T-helper 2 cell treated with Interferon-gamma antibody and Interleukin-4, amounts not matched to agents 5 μg/mL and 100 μg/mL, for 36 hours (primary cell): ENCODE results near the gene GCNT3.
A peak's percentile ranks its signal among the peaks of the same experiment; 100 is the strongest.
"Not testable (repeated sequence)": the region's sequence is repeated elsewhere in the genome, so short reads cannot be mapped to it uniquely, and the experiment has no call there.

Experiments
- DNase-seq: peaks from one replicate; pipeline ENCODE4 v3.0.0; 2021; ENCODE audit warnings: low spot score
- H3K27ac Mint-ChIP-seq: one replicate; pipeline ENCODE4 v1.8.0; 2021; ENCODE audit warnings: mild to moderate bottlenecking, mixed read lengths
- H3K27me3 Mint-ChIP-seq: one replicate; pipeline ENCODE4 v1.8.0; 2021; ENCODE audit warnings: low read depth, mixed read lengths
- H3K36me3 Mint-ChIP-seq: one replicate; pipeline ENCODE4 v1.8.0; 2021; ENCODE audit warnings: low read depth, mixed read lengths
- H3K4me1 Mint-ChIP-seq: one replicate; pipeline ENCODE4 v1.8.0; 2021; ENCODE audit warnings: low read depth, mixed read lengths
- H3K4me3 Mint-ChIP-seq: one replicate; pipeline ENCODE4 v1.8.0; 2022; ENCODE audit warnings: mild to moderate bottlenecking, moderate library complexity, mixed read lengths
- H3K9me3 Mint-ChIP-seq: one replicate; pipeline ENCODE4 v1.8.0; 2021; ENCODE audit warnings: mixed read lengths

The GCNT3 gene

DNA sequence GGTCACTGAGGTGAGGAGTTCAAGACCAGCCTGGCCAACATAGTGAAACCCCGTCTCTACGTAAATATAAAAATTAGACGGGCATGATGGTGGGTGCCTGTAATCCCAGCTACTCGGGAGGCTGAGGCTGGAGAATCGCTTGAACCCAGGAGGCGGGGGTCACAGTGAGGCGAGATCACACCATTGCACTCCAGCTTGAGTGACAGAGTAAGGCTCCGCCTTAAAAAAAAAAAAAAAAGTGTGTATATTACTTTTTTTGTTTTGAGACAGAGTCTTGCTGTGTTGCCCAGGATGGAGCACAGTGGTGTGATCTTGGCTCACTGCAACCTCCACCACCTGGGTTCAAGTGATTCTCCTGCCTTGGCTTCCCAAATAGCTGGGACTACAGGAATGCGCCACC lies 34.2 kb downstream of the GCNT3 start:
- H3K9me3 Mint-ChIP-seq, H3K4me3 Mint-ChIP-seq, H3K27me3 Mint-ChIP-seq, DNase-seq, H3K4me1 Mint-ChIP-seq, H3K27ac Mint-ChIP-seq: not testable (repeated sequence)
- peaks cover 42% of the 10 kb centered on the region for H3K36me3 Mint-ChIP-seq

DNA sequence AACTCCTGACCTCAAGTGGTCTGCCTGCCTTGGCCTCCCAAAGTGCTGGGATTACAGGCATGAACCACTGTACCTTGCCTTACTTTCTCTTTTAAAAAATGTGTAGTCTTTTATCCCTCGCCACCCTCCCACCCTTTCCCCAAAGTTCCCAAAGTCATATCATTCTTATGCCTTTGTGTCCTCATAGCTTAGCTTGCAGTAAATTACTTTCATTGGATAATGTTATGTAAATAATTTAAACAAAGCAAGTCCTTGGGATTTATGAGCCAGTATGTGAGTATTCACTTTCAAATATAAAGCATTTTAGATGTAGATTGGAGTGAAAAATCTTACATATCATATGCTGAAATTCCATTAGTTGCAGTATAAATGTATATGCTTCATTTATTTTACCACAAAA lies 34.7 kb downstream of the GCNT3 start:
- DNase-seq = no peak
- peaks cover 40% of the 10 kb centered on the region for H3K36me3 Mint-ChIP-seq
- H3K27me3 Mint-ChIP-seq = no peaks in the 10 kb centered on the region
- H3K27ac Mint-ChIP-seq = no peak overlapping the region
- peaks cover 11% of the 10 kb centered on the region for H3K4me1 Mint-ChIP-seq
- H3K4me3 Mint-ChIP-seq = no peak overlapping the region
- H3K9me3 Mint-ChIP-seq = no peaks in the 10 kb centered on the region

DNA sequence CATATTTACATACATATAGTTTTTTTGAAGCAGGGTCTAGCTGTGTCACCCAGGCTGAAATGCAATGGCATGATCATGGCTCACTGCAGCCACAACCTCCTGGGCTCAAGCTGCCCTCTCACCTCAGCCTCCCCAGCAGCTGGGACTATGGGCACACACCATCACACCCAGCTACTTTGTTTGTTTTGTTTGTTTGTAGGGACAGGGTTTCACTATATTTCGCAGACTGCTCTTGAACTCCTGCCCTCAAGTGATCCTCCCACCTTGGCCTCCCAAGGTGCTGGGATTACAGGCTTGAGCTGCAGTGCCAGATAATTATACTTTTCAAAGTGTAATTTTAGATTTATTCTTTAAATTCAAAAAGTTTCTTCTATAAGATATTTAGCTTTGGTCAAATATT lies 35.5 kb downstream of the GCNT3 start:
- no peak for DNase-seq
- Mint-ChIP-seq H3K27me3 (no peaks in the 10 kb centered on the region), H3K36me3 (peaks cover 40% of the 10 kb centered on the region), H3K27ac (no peak overlapping the region), H3K4me1 (peaks cover 11% of the 10 kb centered on the region), H3K9me3 (no peaks in the 10 kb centered on the region), H3K4me3 (no peak overlapping the region)

DNA sequence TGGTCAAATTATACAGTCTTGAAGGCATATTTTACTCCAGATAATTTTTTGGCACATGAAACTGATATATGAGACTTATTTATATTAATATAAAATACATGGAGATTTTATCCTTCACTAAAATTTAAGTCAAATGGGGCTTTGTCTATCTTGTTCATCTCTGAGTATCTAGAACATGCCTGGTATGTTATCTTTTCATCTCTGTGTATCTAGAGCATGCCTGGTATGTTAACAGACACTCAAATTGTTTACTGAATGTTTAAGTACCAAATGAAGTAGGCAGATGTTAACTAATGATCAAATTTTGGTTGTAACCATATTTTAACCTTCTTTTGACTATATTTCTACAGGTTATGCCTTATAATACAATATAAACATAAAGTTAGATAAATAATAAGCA lies 38.0 kb downstream of the GCNT3 start:
- Mint-ChIP-seq H3K27me3 (no peaks in the 10 kb centered on the region), H3K36me3 (peaks cover 35% of the 10 kb centered on the region), H3K4me1 (peaks cover 13% of the 10 kb centered on the region), H3K27ac (no peak overlapping the region), H3K4me3 (no peak overlapping the region), H3K9me3 (peaks cover 6% of the 10 kb centered on the region)
- no peak for DNase-seq

DNA sequence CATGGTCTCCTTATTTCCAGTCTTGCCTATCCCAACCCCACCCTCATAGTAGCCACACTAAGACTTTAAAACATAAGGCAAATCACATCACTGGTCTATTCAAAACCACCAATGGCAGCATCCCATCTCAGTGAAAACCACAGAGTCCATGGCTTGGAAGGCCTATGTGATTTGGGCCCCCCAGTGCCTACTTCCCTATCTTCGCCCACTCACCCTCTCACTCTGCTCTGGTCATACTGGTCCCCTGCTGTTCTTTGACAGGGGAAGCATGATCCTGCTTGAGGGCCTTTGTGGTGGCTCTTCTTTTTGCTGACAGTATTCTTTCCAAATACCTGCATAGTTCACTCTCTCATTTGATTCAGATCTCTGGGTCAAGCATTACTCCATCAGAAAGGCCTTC lies 42.5 kb downstream of the GCNT3 start:
- DNase-seq = no peak
- H3K27ac Mint-ChIP-seq = no peak overlapping the region
- H3K9me3 Mint-ChIP-seq = peaks cover 6% of the 10 kb centered on the region
- H3K36me3 Mint-ChIP-seq = peaks cover 27% of the 10 kb centered on the region
- no peak overlapping the region for H3K4me3 Mint-ChIP-seq
- no peaks in the 10 kb centered on the region for H3K27me3 Mint-ChIP-seq
- H3K4me1 Mint-ChIP-seq = peaks cover 16% of the 10 kb centered on the region

DNA sequence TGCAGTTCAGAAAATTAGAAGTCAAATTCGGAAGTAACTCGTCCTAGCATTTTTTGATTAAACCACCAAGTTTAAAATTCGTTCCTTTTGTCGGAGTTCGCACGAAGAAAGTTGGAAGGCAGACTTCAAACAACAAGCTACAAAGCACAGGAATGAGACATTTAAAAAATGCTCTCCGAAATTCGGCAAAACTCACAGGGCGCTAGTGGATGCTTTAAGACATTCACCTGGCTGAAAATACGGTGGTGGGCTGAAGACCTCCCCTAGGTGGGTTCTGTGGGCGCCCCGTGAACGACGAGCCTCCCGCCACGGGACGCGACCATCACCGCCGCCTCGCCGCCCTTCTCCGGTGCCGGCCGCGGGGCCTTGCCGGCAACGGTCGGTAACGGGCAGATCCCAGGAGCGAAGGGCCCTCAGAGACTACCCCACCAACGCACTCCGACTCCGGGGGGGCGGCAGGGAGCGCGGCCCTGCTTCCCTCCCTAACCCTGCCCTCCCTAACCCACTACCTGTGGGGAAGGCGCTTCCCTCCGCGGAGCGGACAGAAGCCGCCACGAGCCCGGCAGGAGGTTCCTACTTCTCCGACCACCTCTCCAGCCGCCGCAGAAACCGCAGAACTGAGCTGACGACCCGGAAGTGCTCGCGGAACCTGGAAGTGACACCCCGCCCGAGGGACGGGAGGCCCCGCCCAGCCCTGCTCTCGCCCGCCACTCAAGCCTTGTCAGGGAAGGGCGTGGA lies 45.5 kb downstream of the GCNT3 start, which contains the start of gene GTF2A2:
Gene GTF2A2 (minus strand): TSS at position 619 of the 738 bp plus-strand sequence. CDS start 5,238 bp downstream, outside the sequence.
- Mint-ChIP-seq H3K27me3 (no peaks in the 10 kb centered on the region), H3K4me3 (no peak within 1 kb of the TSS), H3K9me3 (peaks cover 6% of the 10 kb centered on the region), H3K27ac (peak within 1 kb of the TSS; percentile 89), H3K36me3 (peaks cover 31% of the 10 kb centered on the region), H3K4me1 (peaks cover 8% of the 10 kb centered on the region)
- DNase-seq = peak; percentile 95

DNA sequence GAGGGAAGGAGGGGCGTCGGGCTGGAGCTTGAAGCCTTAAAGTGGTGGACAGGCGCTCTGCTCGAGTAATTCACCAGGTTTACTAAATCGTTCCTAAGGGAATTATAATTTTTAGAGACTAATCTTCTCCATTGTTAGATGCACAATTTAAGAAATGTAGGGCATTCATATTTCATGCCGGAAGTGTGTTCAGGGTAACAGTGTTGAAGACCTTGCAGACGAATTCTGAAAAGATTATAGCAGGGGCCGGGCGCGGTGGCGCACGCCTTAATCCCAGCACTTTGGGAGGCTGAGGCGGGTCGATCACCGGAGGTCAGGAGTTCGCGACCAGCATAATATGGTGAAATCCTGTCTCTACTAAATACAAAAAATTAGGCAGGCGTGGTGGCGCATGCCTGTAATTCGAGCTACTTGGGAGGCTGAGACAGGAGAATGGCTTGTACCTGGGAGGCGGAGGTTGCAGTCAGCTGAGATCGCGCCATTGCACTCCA lies 46.1 kb downstream of the GCNT3 start:
- Mint-ChIP-seq H3K36me3 (peaks cover 35% of the 10 kb centered on the region), H3K4me3 (no peak overlapping the region), H3K4me1 (peaks cover 8% of the 10 kb centered on the region), H3K27me3 (no peaks in the 10 kb centered on the region), H3K27ac (peak overlapping the region; percentile 89), H3K9me3 (peaks cover 3% of the 10 kb centered on the region)
- DNase-seq = peak; percentile 7

DNA sequence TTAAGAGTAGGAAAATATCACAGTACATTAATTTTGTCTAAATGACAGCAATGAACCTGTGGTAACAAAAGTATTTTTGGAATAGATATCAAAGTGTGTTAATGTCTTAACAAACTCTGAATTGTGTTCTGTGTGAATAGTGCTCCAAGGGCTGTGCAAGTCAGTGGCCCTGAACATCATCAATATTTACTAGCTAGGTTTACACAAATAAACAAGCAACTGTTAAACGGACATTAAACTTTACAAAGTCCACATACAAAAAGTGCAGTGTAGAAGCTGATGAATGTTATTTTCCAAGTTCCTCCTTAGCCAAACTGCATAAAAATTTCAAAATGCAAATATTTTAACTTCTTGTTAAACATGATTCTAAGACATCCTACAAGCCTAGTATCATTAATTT lies 47.8 kb downstream of the GCNT3 start:
- Mint-ChIP-seq H3K9me3 (no peaks in the 10 kb centered on the region), H3K4me3 (no peak overlapping the region), H3K4me1 (peaks cover 6% of the 10 kb centered on the region), H3K36me3 (peaks cover 46% of the 10 kb centered on the region), H3K27me3 (no peaks in the 10 kb centered on the region), H3K27ac (no peak overlapping the region)
- DNase-seq = no peak

DNA sequence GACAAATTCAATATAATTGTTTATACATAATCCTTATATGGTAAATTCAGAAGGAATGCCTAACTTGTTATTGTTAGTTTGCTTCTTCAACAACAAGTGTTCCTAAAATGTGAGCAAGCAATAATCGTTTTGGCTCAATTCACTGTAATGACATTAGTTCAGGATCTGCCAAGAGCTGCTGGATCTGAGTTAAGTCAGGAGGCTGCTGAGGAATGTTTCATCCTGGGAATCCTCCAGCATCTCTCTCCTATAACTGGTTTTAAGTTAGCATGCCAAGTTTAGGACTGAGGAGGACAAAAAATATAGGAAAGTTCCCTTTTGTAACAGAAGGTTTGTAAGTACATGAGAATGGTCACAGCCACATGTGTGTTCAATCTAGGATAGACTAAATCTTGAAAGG lies 50.7 kb downstream of the GCNT3 start:
- Mint-ChIP-seq H3K36me3 (peaks cover 49% of the 10 kb centered on the region), H3K27ac (no peak overlapping the region), H3K9me3 (no peaks in the 10 kb centered on the region), H3K27me3 (no peaks in the 10 kb centered on the region), H3K4me3 (no peak overlapping the region), H3K4me1 (peaks cover 3% of the 10 kb centered on the region)
- no peak for DNase-seq

DNA sequence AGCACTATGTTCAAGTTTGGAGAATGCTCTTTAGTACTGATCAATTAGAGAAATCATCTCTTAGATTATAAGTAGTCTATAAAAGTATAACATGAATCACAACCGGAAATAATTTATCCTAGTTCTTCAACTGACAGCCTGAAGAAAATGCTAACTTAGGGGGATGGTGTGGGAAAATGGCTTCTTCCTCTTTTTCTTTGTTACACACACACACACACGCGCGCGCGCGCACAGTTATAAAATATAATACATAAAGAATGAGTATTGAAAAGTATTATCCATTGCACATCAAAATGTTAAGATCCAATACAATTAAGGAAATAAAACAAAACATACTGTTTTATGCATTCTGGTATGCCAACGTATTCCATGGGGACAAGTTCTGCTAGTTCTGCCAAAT lies 57.0 kb downstream of the GCNT3 start:
- peaks cover 42% of the 10 kb centered on the region for H3K36me3 Mint-ChIP-seq
- H3K27ac Mint-ChIP-seq = no peak overlapping the region
- H3K9me3 Mint-ChIP-seq = no peaks in the 10 kb centered on the region
- H3K27me3 Mint-ChIP-seq = no peaks in the 10 kb centered on the region
- H3K4me3 Mint-ChIP-seq = no peak overlapping the region
- H3K4me1 Mint-ChIP-seq = no peaks in the 10 kb centered on the region
- no peak for DNase-seq
